ENCODE results near the gene G6PC2.
"Not testable (repeated sequence)": the region's sequence is repeated elsewhere in the genome, so short reads cannot be mapped to it uniquely, and the experiment has no call there.

The G6PC2 gene

GRCh38 chr2:168901003-168901402 lies at the start of gene G6PC2:
G6PC2 (plus strand) TSS chr2:168901291; CDS start chr2:168901332, 41 bp downstream.
- DNase-seq (ENCODE audit: low read depth in 2 of 2): no peak

DNA sequence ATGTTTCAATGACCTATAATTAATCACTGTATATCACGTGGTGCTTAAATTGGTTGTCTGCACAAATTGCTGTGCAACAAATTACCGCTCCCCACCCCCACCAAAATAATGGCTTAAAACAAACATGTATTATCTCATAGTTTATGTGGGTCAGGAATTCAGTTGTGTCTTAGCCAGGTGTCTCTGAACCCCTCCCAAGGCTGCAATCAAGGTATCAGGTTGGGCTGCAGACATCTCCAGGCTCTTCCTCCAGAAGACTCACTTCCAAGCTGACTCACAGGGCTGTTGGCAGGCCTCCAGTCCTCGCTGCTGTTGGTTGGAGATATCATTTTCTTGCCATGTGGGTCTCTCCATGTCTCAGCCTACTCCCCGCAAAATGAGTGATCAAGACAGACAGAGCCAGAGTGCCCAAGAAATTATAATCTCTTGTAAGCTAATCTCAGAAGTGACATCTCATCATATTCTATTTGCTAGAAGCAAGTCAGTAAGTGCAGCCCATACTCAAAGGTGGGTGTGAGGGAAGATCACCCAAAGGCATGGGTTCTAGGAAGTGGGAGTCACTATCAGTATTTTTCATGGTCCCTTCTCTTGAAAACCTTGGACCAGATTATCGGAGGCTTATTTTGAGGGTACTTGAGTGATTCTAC lies 49.3 kb upstream of the G6PC2 start:
- no peak for DNase-seq (ENCODE audit: low read depth in 2 of 2)

GRCh38 chr2:168852481-168852880 lies 48.6 kb upstream of the G6PC2 start:
- DNase-seq (ENCODE audit: low read depth in 2 of 2): no peak

DNA sequence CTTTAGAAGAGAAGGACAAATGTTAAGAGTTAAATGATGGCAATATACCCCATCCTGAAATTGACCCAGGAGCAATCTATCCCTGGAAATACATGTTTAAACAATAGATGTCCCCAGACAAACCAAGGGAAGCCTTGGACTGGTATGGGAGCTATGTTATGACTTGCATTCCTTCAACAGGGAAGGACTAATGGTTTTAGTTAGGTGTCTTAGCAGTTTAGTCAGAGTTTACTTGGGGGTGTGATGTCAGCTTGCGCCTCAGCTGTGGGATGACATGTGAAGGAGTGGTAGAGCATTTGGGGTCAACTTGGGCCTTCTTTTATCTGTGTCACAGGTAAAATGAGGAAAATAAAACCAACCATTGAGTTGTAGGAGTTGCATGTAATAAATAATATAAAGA lies 47.6 kb upstream of the G6PC2 start:
- DNase-seq (ENCODE audit: low read depth in 2 of 2): no peak

DNA sequence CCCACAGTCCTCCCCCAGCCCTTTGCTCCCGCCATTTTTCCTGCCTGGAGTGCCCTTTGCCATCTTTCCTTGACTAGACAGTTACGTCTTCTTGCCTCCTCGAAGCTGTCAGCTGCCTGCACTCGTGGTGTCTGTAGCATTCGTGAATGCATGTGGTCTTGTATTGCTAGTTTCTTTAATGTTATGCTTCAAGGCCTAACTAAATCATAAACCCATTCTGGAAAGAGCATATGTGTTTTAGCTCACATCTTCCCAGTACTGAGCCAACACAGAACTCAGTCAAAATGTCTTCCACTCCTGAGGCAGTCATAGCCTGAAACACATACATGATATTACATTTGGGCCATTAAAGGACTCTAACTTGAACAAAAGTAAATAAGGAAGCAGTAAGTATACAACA lies 46.4 kb upstream of the G6PC2 start:
- DNase-seq (ENCODE audit: low read depth in 2 of 2): no peak

DNA sequence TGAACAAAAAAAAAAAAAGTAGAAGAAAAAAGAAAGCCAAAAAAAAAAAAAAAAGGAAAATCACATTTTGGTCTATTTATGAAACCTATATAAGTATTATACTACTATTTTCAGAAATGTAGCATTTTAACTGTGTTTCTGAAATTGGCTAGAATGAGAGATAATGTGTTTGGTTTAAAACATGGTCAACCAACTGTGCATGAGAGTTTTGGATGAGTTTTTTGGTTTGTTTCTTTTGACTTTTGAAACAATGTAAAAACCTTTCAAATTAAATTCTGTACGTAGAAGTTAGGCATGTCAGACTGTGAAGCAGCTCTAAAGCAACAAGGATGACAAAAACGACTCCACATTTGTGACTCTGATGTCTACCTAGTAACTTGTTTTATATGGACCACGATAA lies 45.5 kb upstream of the G6PC2 start:
- no peak for DNase-seq (ENCODE audit: low read depth in 2 of 2)

- DNase-seq (ENCODE audit: low read depth in 2 of 2): no peak
These were observed 42.9 kb upstream of the G6PC2 start for GRCh38 chr2:168858146-168858545.

- DNase-seq (ENCODE audit: low read depth in 2 of 2): not testable (repeated sequence)
These were observed 33.9 kb upstream of the G6PC2 start for GRCh38 chr2:168867164-168867563.

- not testable (repeated sequence) for DNase-seq (ENCODE audit: low read depth in 2 of 2)
These were observed 30.7 kb upstream of the G6PC2 start for GRCh38 chr2:168870369-168870768.

GRCh38 chr2:168870824-168871223 lies 30.3 kb upstream of the G6PC2 start:
- not testable (repeated sequence) for DNase-seq (ENCODE audit: low read depth in 2 of 2)

- no peak for DNase-seq (ENCODE audit: low read depth in 2 of 2)
These were observed 26.6 kb upstream of the G6PC2 start for GRCh38 chr2:168874368-168875054.

DNA sequence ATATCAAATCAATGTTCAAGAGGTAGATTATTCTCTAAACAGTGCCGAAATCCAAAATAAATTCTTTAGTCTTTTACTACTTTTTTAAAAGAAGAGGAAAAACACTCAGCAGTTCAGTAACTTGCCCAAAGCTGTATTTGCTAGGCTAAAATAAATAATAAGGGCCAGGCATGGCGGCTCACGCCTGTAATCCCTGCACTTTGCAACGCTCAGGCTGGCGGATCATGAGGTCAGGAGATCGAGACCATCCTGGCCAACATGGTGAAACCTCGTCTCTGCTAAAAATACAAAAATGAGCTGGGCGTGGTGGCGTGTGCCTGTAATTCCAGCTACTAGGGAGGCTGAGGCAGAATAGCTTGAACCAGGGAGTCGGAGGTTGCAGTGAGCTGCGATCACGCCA lies 18.9 kb upstream of the G6PC2 start:
- not testable (repeated sequence) for DNase-seq (ENCODE audit: low read depth in 2 of 2)

DNA sequence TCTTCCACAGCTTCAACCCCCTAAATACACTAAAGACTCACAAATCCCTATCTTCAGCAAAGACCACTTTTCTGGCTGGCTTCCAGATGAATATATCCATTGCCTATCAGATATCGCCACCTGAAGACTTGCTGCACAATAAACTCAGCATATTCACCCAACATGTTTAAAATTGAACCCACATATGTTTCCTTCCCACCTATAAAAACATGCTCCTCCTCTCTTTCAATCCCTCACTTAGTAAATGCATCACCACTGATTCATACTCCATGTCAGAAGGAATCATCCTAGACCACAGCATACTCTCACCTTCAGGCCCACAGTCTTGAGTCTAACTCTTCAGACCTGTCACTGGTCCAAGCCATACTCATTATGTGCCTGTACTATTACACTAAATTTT lies 16.1 kb upstream of the G6PC2 start:
- no peak for DNase-seq (ENCODE audit: low read depth in 2 of 2)

DNA sequence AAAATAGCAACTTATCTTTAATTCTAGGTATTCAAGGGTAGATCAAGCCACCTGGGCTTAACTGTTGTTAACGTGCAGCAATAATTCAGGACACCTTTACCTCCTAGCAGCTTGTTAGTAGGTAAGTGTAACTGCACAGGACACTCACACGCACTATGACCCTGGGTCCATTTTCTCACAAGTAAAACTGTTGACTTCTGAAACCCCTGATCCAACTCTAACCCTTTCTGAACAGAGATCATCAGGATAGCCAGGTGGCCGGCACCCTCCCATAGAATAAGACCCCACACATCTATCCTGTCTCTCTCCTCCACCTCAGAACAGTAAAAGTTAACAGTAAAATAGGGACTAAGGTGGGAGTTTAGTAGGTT lies 11.5 kb upstream of the G6PC2 start:
- DNase-seq (ENCODE audit: low read depth in 2 of 2): no peak

DNA sequence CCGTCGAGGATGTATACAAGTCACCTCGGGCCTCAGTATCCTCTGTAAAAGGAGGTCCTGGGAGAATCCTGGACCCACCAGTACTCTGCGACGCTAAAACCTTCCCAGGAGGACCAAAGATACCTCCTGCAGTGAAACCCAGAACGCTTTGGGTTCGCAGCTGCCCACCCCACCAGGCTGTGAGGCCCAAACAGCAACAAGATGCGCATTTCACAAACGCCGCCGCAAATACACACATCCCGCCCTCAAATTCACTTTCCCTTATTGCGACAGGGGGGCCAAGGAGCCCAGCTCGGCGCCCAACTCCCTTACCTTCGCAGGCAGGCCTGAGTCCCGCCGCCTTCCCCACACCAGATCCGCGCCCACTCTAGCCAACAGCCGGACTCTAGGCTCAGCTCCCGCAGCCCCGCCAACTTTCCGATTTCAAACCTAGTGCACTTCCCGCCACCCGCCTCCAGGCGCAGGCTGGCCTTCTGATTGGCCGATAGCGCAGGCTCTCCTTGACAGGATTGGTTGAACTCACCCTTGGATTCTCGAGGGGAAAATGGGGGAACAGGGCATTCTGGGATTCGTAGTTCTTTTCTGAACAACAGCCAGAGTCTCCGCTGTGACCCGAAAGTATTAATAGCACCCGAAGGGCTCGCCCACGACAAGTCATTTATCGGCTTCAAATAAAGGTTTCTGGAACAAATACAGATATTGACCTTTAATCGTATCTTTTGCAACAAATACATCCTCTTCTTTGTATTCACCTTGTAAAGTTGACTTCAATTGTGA lies 10.9 kb upstream of the G6PC2 start, which contains the start of gene SPC25:
TSS of gene SPC25 (minus strand) at position 425 of the 777 bp plus-strand sequence. CDS start 911 bp downstream, outside the sequence.
- DNase-seq (ENCODE audit: low read depth in 2 of 2): peak; percentile 69 to 73

DNA sequence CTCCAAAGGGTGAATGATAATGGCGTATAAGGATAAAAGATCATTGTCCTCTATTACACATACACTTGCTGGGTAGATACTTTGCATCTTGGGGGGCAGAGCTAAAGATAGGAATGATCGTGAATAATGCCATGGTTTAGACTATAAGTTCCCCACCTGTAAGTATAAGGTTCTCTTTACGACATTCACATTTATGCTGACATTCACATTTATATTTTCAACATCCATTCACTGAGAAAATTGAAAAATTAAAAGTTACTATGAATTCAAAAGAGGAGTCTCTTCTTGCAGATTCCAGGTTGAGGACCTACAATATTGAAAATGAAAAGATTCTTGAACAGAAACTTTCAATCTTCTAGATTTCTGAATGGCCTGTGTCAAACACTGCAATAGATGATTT lies 8.8 kb upstream of the G6PC2 start:
- no peak for DNase-seq (ENCODE audit: low read depth in 2 of 2)

DNA sequence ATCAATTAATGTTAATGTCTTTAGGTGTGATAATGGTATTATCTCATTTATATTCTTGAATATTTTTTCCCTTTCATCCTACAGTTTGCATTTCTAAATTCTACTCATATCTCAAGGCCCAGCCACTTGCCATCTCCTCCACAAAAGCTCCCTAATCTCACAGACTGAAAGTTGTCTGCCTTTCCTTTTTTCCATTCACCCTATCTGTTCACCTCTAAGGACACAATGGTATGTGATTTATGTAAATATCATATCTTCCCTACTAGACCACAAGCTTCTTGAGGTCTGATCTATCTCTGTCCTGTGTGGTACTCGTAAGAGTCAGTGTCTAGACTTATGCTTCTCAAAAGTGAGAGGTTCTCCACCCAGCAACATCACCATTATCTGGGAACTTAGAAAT lies 7.0 kb upstream of the G6PC2 start:
- no peak for DNase-seq (ENCODE audit: low read depth in 2 of 2)

DNA sequence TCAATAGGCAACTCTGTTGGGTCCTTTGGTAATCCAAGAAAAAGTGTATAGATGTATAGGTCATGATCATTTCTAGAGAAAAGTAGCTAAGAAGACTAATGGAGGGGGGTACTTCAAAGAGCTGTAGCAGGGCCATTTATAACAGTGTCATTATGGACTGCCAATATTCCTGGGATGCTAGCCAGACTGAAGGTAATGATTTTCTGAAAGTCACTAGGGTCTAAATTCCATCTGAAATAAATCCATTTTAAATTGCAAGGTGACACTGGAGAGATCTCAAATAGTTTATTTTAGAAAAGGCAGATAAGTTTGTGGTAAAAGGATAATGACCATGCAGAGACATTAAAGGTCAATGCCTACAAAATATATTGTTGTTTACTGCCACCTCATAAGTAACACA lies 6.4 kb upstream of the G6PC2 start:
- no peak for DNase-seq (ENCODE audit: low read depth in 2 of 2)

- no peak for DNase-seq (ENCODE audit: low read depth in 2 of 2)
These were observed 5.3 kb upstream of the G6PC2 start for GRCh38 chr2:168895771-168896170.

DNA sequence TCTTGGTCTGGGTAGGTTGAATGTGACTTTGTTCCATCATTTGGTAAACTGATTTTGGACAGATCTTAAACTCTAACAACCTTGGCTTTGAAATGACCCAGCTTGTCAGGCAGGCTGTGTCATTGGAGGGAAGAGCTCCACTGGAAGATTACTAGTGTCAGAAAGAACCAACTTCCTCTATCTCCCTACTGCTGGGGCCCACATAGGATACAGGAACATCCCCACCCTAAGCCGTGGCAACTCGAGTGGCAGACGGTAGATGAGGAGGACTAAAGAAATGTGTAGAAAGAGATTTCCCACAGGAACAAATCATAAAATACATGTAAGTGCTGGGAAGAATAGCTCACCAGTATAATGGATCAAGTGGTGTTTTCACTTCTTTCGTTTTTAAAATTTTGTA lies 4.3 kb upstream of the G6PC2 start:
- no peak for DNase-seq (ENCODE audit: low read depth in 2 of 2)

DNA sequence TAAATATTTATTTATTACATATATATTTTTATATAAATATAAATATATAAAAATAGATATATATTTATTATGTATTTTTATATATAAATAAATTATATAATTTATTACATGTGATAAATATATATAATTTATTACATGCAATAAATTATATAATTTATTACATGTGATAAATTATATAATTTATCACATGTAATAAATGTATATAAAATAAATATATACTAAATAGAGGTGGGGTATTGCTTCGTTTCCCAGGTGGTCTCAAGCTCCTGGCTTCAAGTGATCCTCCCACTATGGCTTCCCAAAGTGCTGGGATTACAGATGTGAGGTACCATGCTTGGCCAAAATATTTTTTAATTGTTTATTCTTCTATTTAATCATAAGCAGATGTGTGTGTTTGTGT lies 3.6 kb upstream of the G6PC2 start:
- DNase-seq (ENCODE audit: low read depth in 2 of 2): no peak

DNA sequence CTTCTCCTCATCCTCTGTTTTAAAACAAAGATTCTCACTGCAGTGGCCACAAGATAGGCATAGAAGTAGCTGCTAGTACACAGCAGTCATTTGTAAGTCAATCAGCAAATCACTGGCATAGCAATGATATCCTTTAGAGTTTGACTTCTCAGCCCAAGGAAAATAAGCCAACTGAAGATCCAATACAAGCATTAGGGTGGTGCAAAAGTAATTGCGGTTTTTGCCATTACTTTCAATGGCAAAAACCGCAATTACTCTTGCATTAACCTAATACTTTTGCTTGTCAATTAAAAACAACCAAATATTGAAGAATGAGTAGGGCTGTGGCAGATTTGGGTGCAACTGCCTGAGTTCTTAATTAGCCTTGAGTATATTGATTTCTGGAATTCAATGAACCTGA lies 2.8 kb downstream of the G6PC2 start:
- no peak for DNase-seq (ENCODE audit: low read depth in 2 of 2)

DNA sequence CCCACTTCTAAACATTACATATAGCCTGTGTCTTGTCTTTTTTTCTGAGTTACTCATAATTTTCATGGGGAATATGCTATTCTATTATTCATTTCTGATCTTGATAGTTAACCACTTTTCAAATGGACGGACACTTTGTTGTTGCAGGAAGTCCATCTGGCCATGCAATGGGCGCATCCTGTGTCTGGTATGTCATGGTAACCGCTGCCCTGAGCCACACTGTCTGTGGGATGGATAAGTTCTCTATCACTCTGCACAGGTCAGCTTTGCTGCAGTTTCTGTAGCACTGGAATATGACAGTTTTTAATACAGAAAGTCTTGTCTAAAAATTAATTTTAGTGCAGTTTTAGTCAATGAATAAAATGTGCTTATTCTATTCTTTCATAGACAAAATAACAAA lies 3.3 kb downstream of the G6PC2 start:
- DNase-seq (ENCODE audit: low read depth in 2 of 2): no peak
